ENCODE data around the gene GPR15LG.

Gene GPR15LG

GRCh38 chr10:84201682-84202081 is 28.1 kb downstream of the GPR15LG start:
- H3K9me3 ChIP-seq (ENCODE audit: control extremely low read depth in 1 of 5, control insufficient read depth in 4 of 5, insufficient read depth in 2 of 5, low read depth in 1 of 5, low read length in 4 of 5) = no peaks in the 10 kb centered on the region
- H3K4me3 ChIP-seq (ENCODE audit: control insufficient read depth in 1 of 7, extremely low read depth in 1 of 7, insufficient read depth in 4 of 7, low read depth in 2 of 7, low read length in 6 of 7) = no peak overlapping the region
- H3K27me3 ChIP-seq (replicated peaks in 2 of 5; ENCODE audit: control insufficient read depth in 4 of 5, insufficient read depth in 5 of 5, low read length in 4 of 5) = peaks cover 0 to 31% (median 13%) of the 10 kb centered on the region in 5 experiments
- POLR2A ChIA-PET = no interaction called here
- no peaks in the 10 kb centered on the region for H3K36me3 ChIP-seq (ENCODE audit: control insufficient read depth in 4 of 4, insufficient read depth in 4 of 4, low read length in 3 of 4)
- 100% methylated on average over 3 of the region's 11 CpGs for WGBS (ENCODE audit: insufficient coverage)
- H3K4me1 ChIP-seq (ENCODE audit: control extremely low read depth in 1 of 4, control insufficient read depth in 4 of 4, insufficient read depth in 4 of 4, low read length in 3 of 4) = no peaks in the 10 kb centered on the region
- no peak overlapping the region for H3K27ac ChIP-seq (ENCODE audit: insufficient read depth in 1 of 2, low read depth in 1 of 2, low read length in 2 of 2, poor library complexity in 1 of 2, severe bottlenecking in 2 of 2)
- no peak for DNase-seq
- CTCF ChIA-PET = interaction anchor here (0.7 to 3.3 kb wide), 4 partner anchors 10 to 54 kb away, joined by 3 to 19 read pairs (median 4); no protein-coding TSS in a partner anchor

- no peak overlapping the region for H3K4me3 ChIP-seq (ENCODE audit: control insufficient read depth in 1 of 7, extremely low read depth in 1 of 7, insufficient read depth in 4 of 7, low read depth in 2 of 7, low read length in 6 of 7)
- ChIA-PET CTCF (interaction anchor here (1.4 to 3.3 kb wide), 3 partner anchors 18 to 54 kb away, joined by 3 to 19 read pairs (median 4); no protein-coding TSS in a partner anchor), POLR2A (no interaction called here)
- H3K36me3 ChIP-seq (ENCODE audit: control insufficient read depth in 4 of 4, insufficient read depth in 4 of 4, low read length in 3 of 4) = no peaks in the 10 kb centered on the region
- H3K27ac ChIP-seq (ENCODE audit: insufficient read depth in 1 of 2, low read depth in 1 of 2, low read length in 2 of 2, poor library complexity in 1 of 2, severe bottlenecking in 2 of 2) = no peak overlapping the region
- H3K27me3 ChIP-seq (replicated peaks in 2 of 5; ENCODE audit: control insufficient read depth in 4 of 5, insufficient read depth in 5 of 5, low read length in 4 of 5) = peaks cover 0 to 24% (median 11%) of the 10 kb centered on the region in 5 experiments
- WGBS (ENCODE audit: insufficient coverage) = 93% methylated on average over 3 of the region's 5 CpGs
- H3K4me1 ChIP-seq (ENCODE audit: control extremely low read depth in 1 of 4, control insufficient read depth in 4 of 4, insufficient read depth in 4 of 4, low read length in 3 of 4) = no peaks in the 10 kb centered on the region
- no peak for DNase-seq
- H3K9me3 ChIP-seq (ENCODE audit: control extremely low read depth in 1 of 5, control insufficient read depth in 4 of 5, insufficient read depth in 2 of 5, low read depth in 1 of 5, low read length in 4 of 5) = no peaks in the 10 kb centered on the region
These were observed 28.7 kb downstream of the GPR15LG start for GRCh38 chr10:84202349-84202748.

DNA sequence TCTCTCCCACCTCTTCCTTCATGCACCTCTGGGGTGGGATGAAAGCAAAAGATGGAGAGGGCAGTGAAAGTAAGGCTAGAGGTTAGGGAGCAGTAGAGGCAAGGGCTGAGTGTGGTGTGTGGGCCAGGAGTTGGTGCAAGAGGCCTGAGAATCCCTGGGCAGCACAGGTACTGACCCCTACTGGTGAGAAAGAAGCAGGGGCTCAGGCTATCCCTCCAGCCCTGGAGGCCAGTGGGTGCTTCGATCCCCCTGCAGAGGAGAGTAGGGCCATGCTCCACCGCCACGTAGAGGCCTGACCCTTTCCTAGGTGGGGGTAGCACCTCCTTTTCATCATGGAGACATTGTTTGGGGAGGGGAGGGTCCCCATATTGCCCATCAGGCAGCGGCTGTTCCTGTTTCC is 30.5 kb downstream of the GPR15LG start:
- no peaks in the 10 kb centered on the region for H3K36me3 ChIP-seq (ENCODE audit: control insufficient read depth in 4 of 4, insufficient read depth in 4 of 4, low read length in 3 of 4)
- no peaks in the 10 kb centered on the region for H3K9me3 ChIP-seq (ENCODE audit: control extremely low read depth in 1 of 5, control insufficient read depth in 4 of 5, insufficient read depth in 2 of 5, low read depth in 1 of 5, low read length in 4 of 5)
- no peak overlapping the region for H3K4me3 ChIP-seq (ENCODE audit: control insufficient read depth in 1 of 7, extremely low read depth in 1 of 7, insufficient read depth in 4 of 7, low read depth in 2 of 7, low read length in 6 of 7)
- H3K27me3 ChIP-seq (replicated peaks in 2 of 5; ENCODE audit: control insufficient read depth in 4 of 5, insufficient read depth in 5 of 5, low read length in 4 of 5) = peaks cover 0 to 16% (median 6%) of the 10 kb centered on the region in 5 experiments
- DNase-seq = peak in 2 of 3 donors; percentile 8 to 15
- H3K27ac ChIP-seq (ENCODE audit: insufficient read depth in 1 of 2, low read depth in 1 of 2, low read length in 2 of 2, poor library complexity in 1 of 2, severe bottlenecking in 2 of 2) = no peak overlapping the region
- ChIA-PET POLR2A (no interaction called here), CTCF (interaction anchor here (1.3 to 3.1 kb wide), 8 partner anchors 9 to 64 kb away, joined by 3 to 30 read pairs (median 8); partner anchors contain the start of genes CDHR1 and GHITM)
- no peaks in the 10 kb centered on the region for H3K4me1 ChIP-seq (ENCODE audit: control extremely low read depth in 1 of 4, control insufficient read depth in 4 of 4, insufficient read depth in 4 of 4, low read length in 3 of 4)
- WGBS (ENCODE audit: insufficient coverage) = 92% methylated on average over 3 of the region's 4 CpGs

DNA sequence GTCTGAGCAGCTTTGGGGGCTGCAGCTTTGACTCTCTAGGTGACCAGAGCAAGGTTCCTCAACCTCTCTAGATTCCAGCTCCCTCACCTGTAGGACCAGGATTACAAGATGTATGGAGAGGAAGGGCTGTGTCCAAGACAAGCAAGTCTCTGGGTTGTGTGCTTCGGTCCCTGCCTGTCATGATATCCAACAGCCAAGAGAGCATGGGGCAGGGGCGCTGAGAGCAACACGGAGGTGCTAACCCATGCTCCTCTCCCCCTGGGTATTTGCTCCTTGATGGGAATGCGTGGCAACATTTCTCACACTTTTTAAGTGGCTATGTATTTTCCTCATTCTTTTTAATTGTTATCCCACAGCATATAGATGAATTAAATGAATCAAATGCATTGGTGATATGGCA is 31.0 kb downstream of the GPR15LG start:
- POLR2A ChIA-PET = no interaction called here
- DNase-seq = no peak

GRCh38 chr10:84205049-84205852 is 31.6 kb downstream of the GPR15LG start:
- H3K4me1 ChIP-seq (ENCODE audit: control extremely low read depth in 1 of 4, control insufficient read depth in 4 of 4, insufficient read depth in 4 of 4, low read length in 3 of 4) = no peaks in the 10 kb centered on the region
- no peak overlapping the region for H3K27ac ChIP-seq (ENCODE audit: insufficient read depth in 1 of 2, low read depth in 1 of 2, low read length in 2 of 2, poor library complexity in 1 of 2, severe bottlenecking in 2 of 2)
- no peaks in the 10 kb centered on the region for H3K36me3 ChIP-seq (ENCODE audit: control insufficient read depth in 4 of 4, insufficient read depth in 4 of 4, low read length in 3 of 4)
- DNase-seq = peak; percentile 43 to 71 (median 60)
- ChIA-PET POLR2A (no interaction called here), CTCF (interaction anchor here (0.7 to 3.1 kb wide), 15 partner anchors 10 to 70 kb away, joined by 3 to 30 read pairs (median 6); partner anchors contain the start of genes CDHR1 and GHITM)
- no peak overlapping the region for H3K4me3 ChIP-seq (ENCODE audit: control insufficient read depth in 1 of 7, extremely low read depth in 1 of 7, insufficient read depth in 4 of 7, low read depth in 2 of 7, low read length in 6 of 7)
- H3K9me3 ChIP-seq (ENCODE audit: control extremely low read depth in 1 of 5, control insufficient read depth in 4 of 5, insufficient read depth in 2 of 5, low read depth in 1 of 5, low read length in 4 of 5) = no peaks in the 10 kb centered on the region
- H3K27me3 ChIP-seq (replicated peaks in 2 of 5; ENCODE audit: control insufficient read depth in 4 of 5, insufficient read depth in 5 of 5, low read length in 4 of 5) = peaks cover 0 to 12% (median 6%) of the 10 kb centered on the region in 5 experiments
- WGBS (ENCODE audit: insufficient coverage) = 27% methylated on average over 4 of the region's 8 CpGs

More for the DNA sequence above, 31.0 kb downstream of the GPR15LG start:
- 100% methylated on average over 1 of the region's 4 CpGs for WGBS (ENCODE audit: insufficient coverage)
- H3K4me1 ChIP-seq (ENCODE audit: control extremely low read depth in 1 of 4, control insufficient read depth in 4 of 4, insufficient read depth in 4 of 4, low read length in 3 of 4) = no peaks in the 10 kb centered on the region
- H3K4me3 ChIP-seq (ENCODE audit: control insufficient read depth in 1 of 7, extremely low read depth in 1 of 7, insufficient read depth in 4 of 7, low read depth in 2 of 7, low read length in 6 of 7) = no peak overlapping the region
- no peaks in the 10 kb centered on the region for H3K36me3 ChIP-seq (ENCODE audit: control insufficient read depth in 4 of 4, insufficient read depth in 4 of 4, low read length in 3 of 4)
- H3K9me3 ChIP-seq (ENCODE audit: control extremely low read depth in 1 of 5, control insufficient read depth in 4 of 5, insufficient read depth in 2 of 5, low read depth in 1 of 5, low read length in 4 of 5) = no peaks in the 10 kb centered on the region
- CTCF ChIA-PET = interaction anchor here (0.7 to 3.1 kb wide), 15 partner anchors 10 to 70 kb away, joined by 3 to 30 read pairs (median 6); partner anchors contain the start of genes CDHR1 and GHITM
- peaks cover 0 to 15% (median 6%) of the 10 kb centered on the region in 5 experiments for H3K27me3 ChIP-seq (replicated peaks in 2 of 5; ENCODE audit: control insufficient read depth in 4 of 5, insufficient read depth in 5 of 5, low read length in 4 of 5)
- H3K27ac ChIP-seq (ENCODE audit: insufficient read depth in 1 of 2, low read depth in 1 of 2, low read length in 2 of 2, poor library complexity in 1 of 2, severe bottlenecking in 2 of 2) = no peak overlapping the region

DNA sequence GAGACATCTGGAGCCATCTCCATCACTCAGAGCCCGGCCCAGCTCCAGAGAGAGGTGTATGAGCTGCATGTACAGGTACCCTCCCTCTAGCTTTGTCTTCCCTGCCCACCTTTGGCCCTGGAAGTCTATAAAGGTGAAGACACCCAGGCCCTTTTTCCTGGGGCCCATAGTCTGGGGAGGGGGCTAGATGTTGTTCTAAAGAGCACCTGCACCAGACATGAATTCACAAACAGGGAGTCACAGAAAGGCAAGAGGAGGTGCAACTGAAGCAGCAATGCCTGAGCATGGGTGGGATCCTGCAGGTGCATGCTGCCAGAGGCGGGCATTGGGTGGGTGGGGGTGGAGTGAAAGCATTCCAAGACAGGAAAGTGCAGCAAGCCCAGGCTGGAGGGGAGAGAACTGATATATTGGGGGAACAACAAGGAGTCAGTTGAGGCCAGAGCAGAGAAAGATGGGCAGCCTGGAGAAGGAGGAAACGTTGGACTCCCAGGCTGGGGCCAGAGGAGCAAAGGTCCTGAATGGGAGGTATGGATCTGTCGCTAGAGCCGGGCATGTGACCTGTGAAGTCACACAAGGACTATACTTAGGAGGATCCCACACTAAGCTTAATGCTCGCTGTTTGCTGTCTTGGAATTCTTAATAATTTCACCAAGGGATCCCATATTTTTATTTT is 32.4 kb downstream of the GPR15LG start:
- Histone ChIP-seq H3K36me3 (ENCODE audit: control insufficient read depth in 4 of 4, insufficient read depth in 4 of 4, low read length in 3 of 4) (no peaks in the 10 kb centered on the region), H3K4me1 (ENCODE audit: control extremely low read depth in 1 of 4, control insufficient read depth in 4 of 4, insufficient read depth in 4 of 4, low read length in 3 of 4) (no peaks in the 10 kb centered on the region), H3K27ac (ENCODE audit: insufficient read depth in 1 of 2, low read depth in 1 of 2, low read length in 2 of 2, poor library complexity in 1 of 2, severe bottlenecking in 2 of 2) (no peak overlapping the region), H3K27me3 (replicated peaks in 2 of 5; ENCODE audit: control insufficient read depth in 4 of 5, insufficient read depth in 5 of 5, low read length in 4 of 5) (peaks cover 0 to 12% (median 9%) of the 10 kb centered on the region in 5 experiments), H3K4me3 (ENCODE audit: control insufficient read depth in 1 of 7, extremely low read depth in 1 of 7, insufficient read depth in 4 of 7, low read depth in 2 of 7, low read length in 6 of 7) (no peak overlapping the region), H3K9me3 (ENCODE audit: control extremely low read depth in 1 of 5, control insufficient read depth in 4 of 5, insufficient read depth in 2 of 5, low read depth in 1 of 5, low read length in 4 of 5) (no peaks in the 10 kb centered on the region)
- WGBS (ENCODE audit: insufficient coverage) = 92% methylated on average over 4 of the region's 6 CpGs
- ChIA-PET CTCF (interaction anchor here (1.0 to 3.1 kb wide), 10 partner anchors 11 to 65 kb away, joined by 3 to 30 read pairs (median 8); partner anchors contain the start of genes CDHR1 and GHITM), POLR2A (no interaction called here)
- DNase-seq = no peak

Measured in common myeloid progenitor, CD34-positive (primary cell).